OCI-LY7 (cell line): ENCODE data around the gene EGFLAM. TPM values are rescaled to one million over a fixed set of nuclear protein-coding genes. Genes with fewer than 3 reads are reported as not detected.

ENCODE experiments used
- BruUV-seq: library from RNA; stranded (reverse); fragments of 400-500 nt; replicated peaks from 2 replicates; lab custom pipeline; 2021; lab: Mats Ljungman, UMichigan
- CTCF ChIA-PET: fragments of 300-600 bp; sonication (Branson Sonifier 250); formaldehyde crosslinking; loops from one replicate; lab custom pipeline; 2022; ENCODE audit warnings: antibody characterized with exemption; ENCODE audit not compliant: unreplicated experiment; lab: Charles Lee
- POLR2A ChIA-PET: fragments of 300-600 bp; sonication (Branson Sonifier 250); formaldehyde crosslinking; loops from one replicate; lab custom pipeline; 2022; ENCODE audit warnings: antibody characterized with exemption; lab: Charles Lee
- DNase-seq: peaks from one replicate; pipeline ENCODE4 v3.0.0-alpha.2; 2015; ENCODE audit warnings: low spot score
- H2AFZ ChIP-seq: fragments of 200-600 bp; sonication (generic), shearing (Covaris generic); 2 replicates; pipeline ENCODE4 v1.6.1; 2014; ENCODE audit warnings: mild to moderate bottlenecking, antibody characterized with exemption, low read length, moderate library complexity
- H3K27ac ChIP-seq: fragments of 200-600 bp; sonication (generic); 2 replicates; pipeline ENCODE4 v1.5.1; 2014; ENCODE audit warnings: mixed run types, low read depth, mild to moderate bottlenecking, moderate library complexity, low read length, inconsistent platforms; ENCODE audit not compliant: poor library complexity, severe bottlenecking
- H3K36me3 ChIP-seq: fragments of 200-600 bp; sonication (generic); 2 replicates; pipeline ENCODE4 v1.6.1; 2014; ENCODE audit warnings: mild to moderate bottlenecking, antibody characterized with exemption, low read length, moderate library complexity, mixed read lengths; ENCODE audit not compliant: insufficient read depth
- H3K4me1 ChIP-seq: fragments of 200-600 bp; sonication (generic); 2 replicates; pipeline ENCODE4 v1.5.1; 2014; ENCODE audit warnings: mild to moderate bottlenecking, low read length; ENCODE audit not compliant: insufficient read depth, poor library complexity, severe bottlenecking
- H3K4me2 ChIP-seq: fragments of 200-600 bp; sonication (generic); 2 replicates; pipeline ENCODE4 v1.6.1; 2014; ENCODE audit warnings: mild to moderate bottlenecking, low read length
- H3K4me3 ChIP-seq: fragments of 200-600 bp; sonication (generic); 2 replicates; pipeline ENCODE4 v1.5.1; 2014; ENCODE audit warnings: mild to moderate bottlenecking, low read depth, low read length; ENCODE audit not compliant: poor library complexity, severe bottlenecking
- H3K79me2 ChIP-seq: fragments of 200-600 bp; sonication (generic); 2 replicates; pipeline ENCODE4 v1.6.1; 2016; ENCODE audit warnings: low read depth, mild to moderate bottlenecking, low read length, moderate library complexity, mixed read lengths; ENCODE audit not compliant: insufficient read depth
- H3K9me2 ChIP-seq: fragments of 200-600 bp; sonication (generic); 2 replicates; pipeline ENCODE4 v1.6.1; 2016; ENCODE audit warnings: mild to moderate bottlenecking, low read length, mixed read lengths; ENCODE audit not compliant: insufficient read depth
- H3K9me3 ChIP-seq: fragments of 200-600 bp; sonication (generic); 2 replicates; pipeline ENCODE4 v1.6.1; 2014; ENCODE audit warnings: mild to moderate bottlenecking, mixed run types, low read length, mixed read lengths
- H4K20me1 ChIP-seq: fragments of 200-600 bp; sonication (generic); 2 replicates; pipeline ENCODE4 v1.6.1; 2014; ENCODE audit warnings: mild to moderate bottlenecking, antibody characterized with exemption, low read length, moderate library complexity, mixed read lengths; ENCODE audit not compliant: insufficient read depth
- EZH2phosphoT487 ChIP-seq: fragments of 200-600 bp; sonication (generic); IDR thresholded peaks from 2 replicates; pipeline ENCODE4 v1.6.1; 2018; ENCODE audit warnings: low read depth, borderline replicate concordance, mild to moderate bottlenecking, mixed run types, antibody characterized with exemption, low read length, moderate library complexity, mixed read lengths
- intact Hi-C: fragments of 100-400 bp; cut with micrococcal nuclease; formaldehyde crosslinking; loops from one replicate; pipeline ENCODE4 v1.10.0; 2022; ENCODE audit not compliant: unreplicated experiment
- total RNA-seq, 2 experiments: library from RNA; depleted of rRNA in 1 of 2; stranded (reverse); fragments of >200 nt in 1 of 2; shearing (Covaris generic) in 1 of 2; gene quantifications; 2 replicates each; pipeline ENCODE4 v1.2.3, GENCODE V29; 2014 to 2022
- TF ChIP-seq, protein P1 (sequence below): fragments of 200-600 bp; sonication (generic); conservative IDR thresholded peaks from 2 replicates; pipeline ENCODE4 v1.5.1; 2014; ENCODE audit warnings: mild to moderate bottlenecking, antibody characterized with exemption, low read length, moderate library complexity, mixed read lengths

Gene EGFLAM
- total RNA-seq, 2 experiments from 2014 or later: not detected

DNA sequence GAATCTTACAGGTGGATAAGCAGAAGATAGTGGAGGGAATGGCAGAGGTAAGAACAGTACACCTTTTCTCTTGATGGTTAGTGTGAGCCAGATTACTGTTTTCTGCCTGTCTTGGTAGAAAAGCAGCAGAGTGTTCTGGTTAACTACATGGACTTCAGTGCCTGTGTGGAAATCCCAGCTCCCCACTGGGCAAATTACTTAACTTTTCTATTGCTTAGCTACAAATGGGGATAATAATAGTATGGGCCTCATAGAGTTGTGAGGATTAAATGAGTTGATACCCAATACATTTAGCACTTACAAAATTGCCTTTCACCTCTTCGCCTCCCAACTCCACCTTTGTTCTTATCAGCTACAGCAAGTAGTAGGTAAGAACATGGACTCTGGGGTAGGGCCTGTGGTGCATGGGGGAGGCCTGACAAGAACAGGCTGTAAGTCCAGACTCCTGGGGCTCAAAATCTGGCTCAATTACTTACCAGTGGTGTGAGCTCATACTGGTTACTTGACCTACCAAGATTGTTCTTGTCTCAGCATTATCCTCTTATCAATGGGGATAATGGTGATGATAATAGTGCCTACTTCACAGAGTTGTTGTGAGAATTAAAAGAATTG, 173.0 kb downstream of the EGFLAM start:
- H3K27ac ChIP-seq: no peak overlapping the region
- no peak for DNase-seq
- no peaks in the 10 kb centered on the region for H3K9me3 ChIP-seq
- H3K4me2 ChIP-seq: no peak overlapping the region
- H4K20me1 ChIP-seq: no peaks in the 10 kb centered on the region
- H3K4me1 ChIP-seq: no peaks in the 10 kb centered on the region
- no peaks in the 10 kb centered on the region for H3K36me3 ChIP-seq
- TF ChIP-seq, protein P1, sequence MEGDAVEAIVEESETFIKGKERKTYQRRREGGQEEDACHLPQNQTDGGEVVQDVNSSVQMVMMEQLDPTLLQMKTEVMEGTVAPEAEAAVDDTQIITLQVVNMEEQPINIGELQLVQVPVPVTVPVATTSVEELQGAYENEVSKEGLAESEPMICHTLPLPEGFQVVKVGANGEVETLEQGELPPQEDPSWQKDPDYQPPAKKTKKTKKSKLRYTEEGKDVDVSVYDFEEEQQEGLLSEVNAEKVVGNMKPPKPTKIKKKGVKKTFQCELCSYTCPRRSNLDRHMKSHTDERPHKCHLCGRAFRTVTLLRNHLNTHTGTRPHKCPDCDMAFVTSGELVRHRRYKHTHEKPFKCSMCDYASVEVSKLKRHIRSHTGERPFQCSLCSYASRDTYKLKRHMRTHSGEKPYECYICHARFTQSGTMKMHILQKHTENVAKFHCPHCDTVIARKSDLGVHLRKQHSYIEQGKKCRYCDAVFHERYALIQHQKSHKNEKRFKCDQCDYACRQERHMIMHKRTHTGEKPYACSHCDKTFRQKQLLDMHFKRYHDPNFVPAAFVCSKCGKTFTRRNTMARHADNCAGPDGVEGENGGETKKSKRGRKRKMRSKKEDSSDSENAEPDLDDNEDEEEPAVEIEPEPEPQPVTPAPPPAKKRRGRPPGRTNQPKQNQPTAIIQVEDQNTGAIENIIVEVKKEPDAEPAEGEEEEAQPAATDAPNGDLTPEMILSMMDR: no peak
- no peak for TF ChIP-seq EZH2phosphoT487
- intact Hi-C loops: no loop called here
- POLR2A ChIA-PET: no interaction called here
- BruUV-seq: no TSS peak
- H3K79me2 ChIP-seq: no peaks in the 10 kb centered on the region
- H3K4me3 ChIP-seq: no peak overlapping the region
- no peaks in the 10 kb centered on the region for H3K9me2 ChIP-seq
- H2AFZ ChIP-seq: no peak overlapping the region
- CTCF ChIA-PET: no interaction called here

DNA sequence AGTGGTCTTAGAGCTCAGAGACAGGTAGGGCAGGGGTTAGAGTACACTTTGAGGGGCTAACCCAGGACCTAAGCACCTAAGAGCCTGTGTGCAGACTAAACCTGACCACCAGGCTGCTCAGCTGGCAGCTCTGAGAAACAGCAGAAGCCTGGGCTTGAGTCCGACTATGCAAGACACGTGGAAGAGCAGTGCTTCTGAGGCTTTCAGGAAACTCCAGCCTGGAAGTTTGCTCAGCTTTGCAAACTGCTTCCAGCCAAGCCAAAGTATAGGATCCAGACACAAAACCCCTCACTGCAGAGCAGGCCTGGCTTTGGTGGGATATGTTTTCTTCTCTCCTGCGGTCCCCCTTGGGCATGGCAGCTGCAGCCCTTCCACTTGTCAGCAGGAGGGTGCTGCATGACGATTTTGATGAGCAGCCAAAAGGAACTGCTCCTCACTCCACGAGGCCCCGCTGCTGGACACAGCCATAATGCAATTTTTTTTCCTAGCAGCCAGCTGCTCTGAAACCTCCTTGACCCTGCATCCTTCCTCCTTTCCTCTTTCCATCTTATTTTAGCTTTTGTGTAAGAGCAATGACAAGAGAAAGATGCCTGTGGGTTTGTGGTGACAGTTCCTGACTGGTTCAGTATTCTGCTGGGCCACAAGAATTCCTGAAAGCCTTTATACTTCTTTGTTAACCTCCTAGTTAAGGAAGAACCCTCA, 175.0 kb downstream of the EGFLAM start:
- ChIA-PET CTCF (no interaction called here), POLR2A (no interaction called here)
- Histone ChIP-seq H3K79me2 (no peaks in the 10 kb centered on the region), H3K4me2 (no peak overlapping the region), H3K4me1 (no peaks in the 10 kb centered on the region), H3K36me3 (no peaks in the 10 kb centered on the region), H4K20me1 (no peaks in the 10 kb centered on the region), H3K9me3 (no peaks in the 10 kb centered on the region), H3K9me2 (no peaks in the 10 kb centered on the region), H3K4me3 (no peak overlapping the region), H3K27ac (no peak overlapping the region), H2AFZ (no peak overlapping the region)
- TF ChIP-seq, protein P1: no peak
- no peak for TF ChIP-seq EZH2phosphoT487
- intact Hi-C loops: no loop called here
- no peak for DNase-seq
- BruUV-seq: no TSS peak
